NCI-H1092 (cell line): ENCODE results near the gene DDX51.
"Not testable (repeated sequence)": the region's sequence is repeated elsewhere in the genome, so short reads cannot be mapped to it uniquely, and the experiment has no call there.

Experiments
- DNase-seq: peaks from one replicate; lab custom pipeline; 2025; lab: John Stamatoyannopoulos, UW

The DDX51 gene

GRCh38 chr12:132140918-132141841 lies 2.9 kb downstream of the DDX51 start:
- no peak for DNase-seq

DNA sequence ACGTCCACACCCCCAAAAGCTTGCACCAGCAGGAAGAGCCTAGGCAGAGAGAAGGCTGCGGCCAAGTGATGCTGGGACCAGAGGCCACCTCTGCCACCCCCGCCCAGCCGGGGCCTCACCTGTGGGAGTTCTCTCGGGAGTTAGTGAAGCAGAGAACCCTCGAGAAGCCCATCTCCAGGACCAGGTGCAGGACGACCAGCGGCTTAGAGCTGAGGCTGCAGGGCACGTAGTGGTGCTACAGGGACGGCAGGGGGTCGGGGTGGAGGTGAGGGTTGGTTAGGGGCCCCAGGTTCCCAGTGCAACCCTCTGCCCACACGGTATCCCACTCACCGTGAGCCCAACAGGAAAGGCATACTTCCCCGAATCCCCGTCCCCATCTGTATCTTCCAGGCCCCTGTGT lies 3.6 kb downstream of the DDX51 start:
- no peak for DNase-seq

- no peak for DNase-seq
These were observed 4.2 kb downstream of the DDX51 start for GRCh38 chr12:132139912-132140311.

DNA sequence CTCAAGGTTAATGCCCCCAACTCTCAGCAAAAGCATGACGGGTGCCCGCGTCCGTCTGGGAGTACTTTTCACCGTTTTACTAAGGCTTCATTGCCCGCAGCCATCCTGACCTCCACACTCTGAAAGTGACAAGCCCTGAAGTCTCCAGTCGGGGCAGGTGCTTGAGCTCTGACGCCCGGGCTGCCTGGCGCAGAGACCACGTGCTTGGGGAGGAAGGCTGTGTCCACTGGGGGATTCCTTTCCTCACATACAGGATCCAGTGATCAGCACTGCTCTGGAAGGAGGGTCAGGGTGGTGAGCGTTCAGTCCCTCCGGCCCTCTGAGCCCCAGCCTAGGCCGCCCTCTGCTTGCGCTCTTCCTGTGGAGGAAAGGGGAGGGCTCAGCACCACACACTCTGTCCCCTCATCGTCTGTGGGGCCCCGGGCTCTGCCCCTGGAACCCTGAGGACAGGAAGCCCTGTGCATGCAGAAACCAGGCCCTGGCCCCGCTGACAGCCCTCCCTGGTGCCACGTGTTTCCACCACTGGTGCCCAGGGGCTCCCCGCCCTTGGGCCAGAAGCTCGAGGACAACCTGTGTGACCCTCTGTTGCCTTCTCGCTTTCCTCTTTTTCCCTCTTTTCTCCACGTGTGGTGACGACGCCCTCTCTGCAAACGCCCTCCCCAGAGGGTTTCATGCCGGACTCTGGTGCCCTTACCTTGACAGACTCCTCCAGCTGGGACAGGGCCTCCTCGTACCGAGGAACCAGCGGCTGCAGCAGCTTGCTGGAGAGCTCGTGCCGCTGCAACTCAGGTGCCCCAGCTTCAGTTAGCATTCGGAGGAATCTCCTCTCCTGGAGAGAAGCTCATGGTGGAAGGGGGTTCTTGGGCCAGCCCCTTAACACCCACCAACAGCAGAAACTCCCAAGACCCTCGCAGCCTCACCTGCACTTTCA lies 4.9 kb downstream of the DDX51 start:
- DNase-seq = no peak

- no peak for DNase-seq
These were observed 6.5 kb downstream of the DDX51 start for GRCh38 chr12:132137483-132138125.

DNA sequence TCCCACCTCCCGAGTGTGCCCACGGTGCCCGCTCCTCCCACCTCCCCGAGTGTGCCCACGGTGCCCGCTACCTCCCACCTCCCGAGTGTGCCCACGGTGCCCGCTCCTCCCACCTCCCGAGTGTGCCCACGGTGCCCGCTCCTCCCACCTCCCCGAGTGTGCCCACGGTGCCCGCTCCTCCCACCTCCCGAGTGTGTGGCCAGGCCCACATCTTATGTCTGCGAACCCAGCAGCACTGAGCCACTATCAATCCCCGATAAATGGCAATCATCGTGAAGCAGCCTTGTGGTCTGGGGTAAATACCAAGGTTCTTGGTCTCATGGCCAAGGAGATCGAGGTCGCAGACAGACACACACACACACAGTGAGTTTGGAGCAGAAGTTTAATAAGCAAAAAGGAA lies 7.9 kb downstream of the DDX51 start:
- DNase-seq = not testable (repeated sequence)

DNA sequence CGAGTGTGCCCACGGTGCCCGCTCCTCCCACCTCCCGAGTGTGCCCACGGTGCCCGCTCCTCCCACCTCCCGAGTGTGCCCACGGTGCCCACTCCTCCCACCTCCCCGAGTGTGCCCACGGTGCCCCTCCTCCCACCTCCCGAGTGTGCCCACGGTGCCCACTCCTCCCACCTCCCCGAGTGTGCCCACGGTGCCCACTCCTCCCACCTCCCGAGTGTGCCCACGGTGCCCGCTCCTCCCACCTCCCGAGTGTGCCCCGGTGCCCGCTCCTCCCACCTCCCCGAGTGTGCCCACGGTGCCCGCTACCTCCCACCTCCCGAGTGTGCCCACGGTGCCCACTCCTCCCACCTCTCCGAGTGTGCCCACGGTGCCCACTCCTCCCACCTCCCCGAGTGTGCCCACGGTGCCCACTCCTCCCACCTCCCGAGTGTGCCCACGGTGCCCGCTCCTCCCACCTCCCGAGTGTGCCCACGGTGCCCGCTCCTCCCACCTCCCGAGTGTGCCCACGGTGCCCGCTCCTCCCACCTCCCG lies 9.4 kb downstream of the DDX51 start:
- not testable (repeated sequence) for DNase-seq

GRCh38 chr12:132133952-132134652 lies 10.0 kb downstream of the DDX51 start:
- DNase-seq = peak; percentile 70

DNA sequence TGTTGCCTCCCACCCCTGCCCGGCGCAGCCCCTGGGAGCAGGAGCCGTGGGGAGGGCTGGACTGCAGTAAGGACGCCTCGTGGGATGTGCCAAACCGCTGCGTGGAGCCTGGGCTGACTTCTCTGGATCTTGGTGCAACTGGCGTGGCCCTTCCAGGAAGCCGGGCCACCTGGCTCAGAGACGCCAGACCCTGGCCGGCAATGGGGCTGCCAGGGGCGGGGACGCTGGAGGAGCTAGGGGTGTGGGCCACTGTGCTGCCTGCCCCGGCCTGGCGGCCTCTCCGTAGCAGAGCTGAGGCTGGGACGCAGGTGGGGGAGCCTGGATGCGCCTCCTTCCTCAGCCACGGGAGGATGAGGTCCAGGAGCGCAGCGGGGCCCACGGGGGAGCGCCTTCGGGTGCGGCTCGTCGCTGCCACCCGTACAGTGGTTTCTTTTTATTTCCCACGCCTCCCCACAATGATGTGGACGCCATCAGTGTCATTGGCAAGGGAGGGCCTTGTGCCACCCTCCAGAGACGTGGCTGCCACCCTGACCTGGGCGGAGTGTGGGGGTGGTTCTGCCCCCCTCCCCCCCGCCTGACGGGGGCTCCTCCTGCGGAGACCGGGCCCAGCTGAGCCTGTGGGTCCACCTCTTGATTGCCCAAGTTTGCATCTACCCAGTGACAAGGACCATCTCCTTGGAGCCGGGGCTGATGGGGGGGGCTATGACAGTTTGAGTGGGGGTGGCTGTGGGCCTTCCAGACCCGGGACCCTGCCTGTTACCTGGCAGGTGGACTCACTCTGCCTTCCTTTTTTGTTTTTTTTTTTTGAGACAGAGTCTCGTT lies 11.3 kb downstream of the DDX51 start:
- no peak for DNase-seq

DNA sequence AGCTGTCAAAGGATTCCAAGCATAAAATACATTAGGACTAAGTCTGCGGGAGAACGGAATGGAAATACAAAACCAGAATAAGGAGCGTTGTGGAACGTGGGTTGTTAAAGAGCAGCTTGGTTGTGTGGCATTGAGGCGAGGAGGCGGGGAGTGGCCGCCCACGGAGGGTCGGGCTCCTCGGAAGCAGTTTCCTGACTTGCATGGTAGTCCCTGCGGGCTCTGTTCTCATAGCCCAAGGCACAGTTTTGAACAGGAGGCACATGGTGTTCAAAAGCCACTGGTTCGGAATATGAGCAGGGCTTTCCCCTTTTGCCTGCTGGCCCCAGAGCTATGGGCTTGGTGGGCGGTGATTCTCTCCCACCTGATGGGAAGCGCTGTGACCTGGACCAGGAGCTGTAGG lies 12.2 kb downstream of the DDX51 start:
- no peak for DNase-seq

DNA sequence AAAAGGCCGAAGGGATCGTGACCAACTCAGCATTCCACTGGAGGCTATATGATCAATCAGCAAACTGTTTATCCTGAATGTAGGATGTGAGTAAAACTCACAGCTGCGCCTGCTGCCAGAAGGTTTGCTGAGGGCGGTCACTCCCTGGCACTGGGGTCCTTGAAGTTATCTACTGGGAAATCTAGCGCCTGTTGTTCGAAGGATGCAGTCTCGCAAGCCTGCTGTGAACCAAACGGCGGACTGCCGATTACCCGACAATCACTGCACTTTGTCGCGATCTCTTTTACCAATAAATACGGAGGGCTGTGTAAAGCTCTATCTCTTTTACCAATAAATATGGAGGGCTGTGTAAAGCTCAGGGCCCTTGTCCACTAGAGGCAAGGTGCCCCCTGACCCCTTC lies 12.9 kb downstream of the DDX51 start:
- DNase-seq = no peak

- no peak for DNase-seq
These were observed 13.4 kb downstream of the DDX51 start for GRCh38 chr12:132130690-132131089.

- no peak for DNase-seq
These were observed 15.1 kb downstream of the DDX51 start for GRCh38 chr12:132129007-132129406.

DNA sequence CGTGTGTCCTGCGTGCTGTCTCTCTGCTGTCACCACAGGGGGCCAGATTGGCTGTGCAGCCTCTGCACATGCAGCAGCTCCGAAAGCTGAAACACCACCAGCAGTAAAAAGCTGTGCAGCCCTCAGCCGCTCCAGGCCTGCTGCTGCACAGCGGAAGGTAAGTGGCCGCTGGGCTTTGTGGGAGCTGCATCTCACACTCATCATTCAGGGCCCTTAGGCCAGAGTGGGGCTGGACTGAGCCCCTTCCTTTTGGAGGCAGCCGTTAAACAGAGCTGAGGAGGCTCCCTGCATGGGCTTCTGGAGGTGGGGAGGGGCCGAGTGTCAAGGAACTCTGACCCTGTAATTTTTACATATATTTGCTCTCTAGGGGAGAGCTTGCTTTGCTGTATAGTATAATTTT lies 17.1 kb downstream of the DDX51 start:
- no peak for DNase-seq

GRCh38 chr12:132125736-132126135 lies 18.4 kb downstream of the DDX51 start:
- DNase-seq = no peak

- DNase-seq = no peak
These were observed 19.2 kb downstream of the DDX51 start for GRCh38 chr12:132124766-132125425.

- DNase-seq = no peak
These were observed 20.0 kb downstream of the DDX51 start for GRCh38 chr12:132123970-132124765.

GRCh38 chr12:132121283-132121682 lies 22.8 kb downstream of the DDX51 start:
- DNase-seq = no peak

GRCh38 chr12:132118876-132119275 lies 25.2 kb downstream of the DDX51 start:
- no peak for DNase-seq
